DND-41 (cell line): ENCODE results near the gene PPP3CB.

Experiments
- ATAC-seq: fragments of 200-7000 bp; cut with Tn5 transposase; 3 replicates; pipeline ENCODE4 v1.9.1; 2021; ENCODE audit warnings: low read depth; ENCODE audit not compliant: insufficient read depth
- DNase-seq: peaks from one replicate; pipeline ENCODE4 v3.0.0-alpha.2; 2020
- H2AFZ ChIP-seq: 2 replicates; pipeline ENCODE4 v1.6.0; 2012; ENCODE audit warnings: low read depth, low read length
- H3K27ac ChIP-seq: 2 replicates; pipeline ENCODE4 v1.5.1; 2012; ENCODE audit warnings: low read length, inconsistent platforms
- H3K27me3 ChIP-seq: fragments of 200-600 bp; sonication (generic); 2 replicates; pipeline ENCODE4 v1.6.0; 2012; ENCODE audit warnings: low read length, mild to moderate bottlenecking, inconsistent platforms; ENCODE audit not compliant: insufficient read depth, poor library complexity
- H3K36me3 ChIP-seq: 2 replicates; pipeline ENCODE4 v1.5.1; 2012; ENCODE audit warnings: low read length, inconsistent platforms; ENCODE audit not compliant: insufficient read depth
- H3K4me1 ChIP-seq: 2 replicates; pipeline ENCODE4 v1.5.1; 2012; ENCODE audit warnings: mild to moderate bottlenecking, low read length; ENCODE audit not compliant: insufficient read depth
- H3K4me2 ChIP-seq: 2 replicates; pipeline ENCODE4 v1.6.0; 2012; ENCODE audit warnings: mild to moderate bottlenecking, moderate library complexity, low read length, inconsistent platforms; ENCODE audit not compliant: insufficient read depth
- H3K4me3 ChIP-seq, 2 experiments: fragments of 200-600 bp in 1 of 2; shearing (Covaris generic) in 1 of 2; 2 replicates each; pipeline ENCODE4 v1.5.1; 2012 to 2016; ENCODE audit warnings: inconsistent platforms in 2 of 2, low read length in 2 of 2, mild to moderate bottlenecking in 2 of 2, low read depth in 1 of 2, moderate library complexity in 1 of 2
- H3K79me2 ChIP-seq: 2 replicates; pipeline ENCODE4 v1.6.0; 2012; ENCODE audit warnings: low read length, inconsistent platforms; ENCODE audit not compliant: insufficient read depth
- H3K9ac ChIP-seq: 2 replicates; pipeline ENCODE4 v1.6.0; 2012; ENCODE audit warnings: low read depth, mild to moderate bottlenecking, inconsistent platforms, low read length, moderate library complexity
- H3K9me3 ChIP-seq: 2 replicates; pipeline ENCODE4 v1.5.1; 2012; ENCODE audit warnings: low read length, moderate library complexity, mild to moderate bottlenecking, inconsistent platforms; ENCODE audit not compliant: insufficient read depth, severe bottlenecking
- H4K20me1 ChIP-seq: 2 replicates; pipeline ENCODE4 v1.6.0; 2012; ENCODE audit warnings: low read length; ENCODE audit not compliant: insufficient read depth
- EZH2 ChIP-seq: IDR thresholded peaks from 3 replicates; pipeline ENCODE4 v1.6.1; 2012; ENCODE audit warnings: borderline replicate concordance, low read depth, mild to moderate bottlenecking, moderate library complexity, low read length, inconsistent platforms; ENCODE audit not compliant: severe bottlenecking
- TF ChIP-seq, protein P1 (sequence below): IDR thresholded peaks from 2 replicates; pipeline ENCODE4 v1.5.1; 2012; ENCODE audit warnings: borderline replicate concordance, low read length, moderate library complexity, mild to moderate bottlenecking; ENCODE audit not compliant: poor library complexity, severe bottlenecking; ENCODE audit errors: extremely low read depth

PPP3CB gene

DNA sequence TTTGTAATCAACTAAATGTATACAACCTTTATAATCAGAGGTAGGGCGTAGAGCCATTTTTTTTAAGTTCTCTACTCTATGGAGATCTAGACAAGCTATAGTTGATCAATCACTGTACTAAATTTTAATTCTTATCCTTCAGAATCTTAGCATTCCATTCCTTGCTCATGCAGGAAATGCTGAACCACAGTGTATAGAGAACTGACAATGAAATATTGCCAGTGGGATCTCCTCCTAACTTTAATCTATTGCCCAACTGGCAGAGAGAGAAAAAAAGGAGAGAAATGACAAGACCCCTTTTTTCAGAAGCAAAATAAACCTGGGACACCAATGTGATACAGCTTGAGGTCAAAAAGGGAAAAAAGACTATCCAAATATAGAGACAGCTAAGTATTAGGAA, 26.4 kb upstream of the PPP3CB start:
- no peaks in the 10 kb centered on the region for H3K9me3 ChIP-seq
- TF ChIP-seq, protein P1, sequence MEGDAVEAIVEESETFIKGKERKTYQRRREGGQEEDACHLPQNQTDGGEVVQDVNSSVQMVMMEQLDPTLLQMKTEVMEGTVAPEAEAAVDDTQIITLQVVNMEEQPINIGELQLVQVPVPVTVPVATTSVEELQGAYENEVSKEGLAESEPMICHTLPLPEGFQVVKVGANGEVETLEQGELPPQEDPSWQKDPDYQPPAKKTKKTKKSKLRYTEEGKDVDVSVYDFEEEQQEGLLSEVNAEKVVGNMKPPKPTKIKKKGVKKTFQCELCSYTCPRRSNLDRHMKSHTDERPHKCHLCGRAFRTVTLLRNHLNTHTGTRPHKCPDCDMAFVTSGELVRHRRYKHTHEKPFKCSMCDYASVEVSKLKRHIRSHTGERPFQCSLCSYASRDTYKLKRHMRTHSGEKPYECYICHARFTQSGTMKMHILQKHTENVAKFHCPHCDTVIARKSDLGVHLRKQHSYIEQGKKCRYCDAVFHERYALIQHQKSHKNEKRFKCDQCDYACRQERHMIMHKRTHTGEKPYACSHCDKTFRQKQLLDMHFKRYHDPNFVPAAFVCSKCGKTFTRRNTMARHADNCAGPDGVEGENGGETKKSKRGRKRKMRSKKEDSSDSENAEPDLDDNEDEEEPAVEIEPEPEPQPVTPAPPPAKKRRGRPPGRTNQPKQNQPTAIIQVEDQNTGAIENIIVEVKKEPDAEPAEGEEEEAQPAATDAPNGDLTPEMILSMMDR, result no peak
- TF ChIP-seq EZH2, result no peak
- no peaks in the 10 kb centered on the region for H3K79me2 ChIP-seq
- peaks cover 12% of the 10 kb centered on the region for H3K36me3 ChIP-seq
- ATAC-seq (no peak), DNase-seq (no peak)
- no peak overlapping the region for H3K27ac ChIP-seq
- H3K9ac ChIP-seq, result no peak overlapping the region
- no peak overlapping the region for H3K4me3 ChIP-seq
- no peaks in the 10 kb centered on the region for H3K4me1 ChIP-seq
- H2AFZ ChIP-seq, result no peak overlapping the region
- no peak overlapping the region for H3K4me2 ChIP-seq
- H4K20me1 ChIP-seq, result no peaks in the 10 kb centered on the region
- no peaks in the 10 kb centered on the region for H3K27me3 ChIP-seq

DNA sequence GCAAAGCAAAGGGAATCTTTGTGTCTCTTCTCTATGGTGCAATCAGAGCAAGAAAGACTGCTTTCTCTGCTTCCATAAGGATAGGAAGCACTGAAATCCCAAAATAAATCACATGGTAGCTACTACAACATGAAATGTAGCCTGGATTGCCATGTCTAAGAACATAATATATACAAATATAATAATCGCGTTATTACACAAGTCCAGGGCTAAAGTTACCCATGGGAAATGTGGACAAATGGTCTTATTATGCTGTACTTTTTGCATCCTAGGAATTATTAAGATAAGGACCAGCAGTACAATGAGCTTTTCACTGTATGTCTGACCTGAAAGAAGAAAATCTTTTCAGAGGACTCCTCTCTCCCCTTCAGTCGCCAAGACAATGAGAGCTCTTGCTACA, 23.5 kb upstream of the PPP3CB start:
- H3K9ac ChIP-seq, result no peak overlapping the region
- H3K4me2 ChIP-seq, result no peak overlapping the region
- DNase-seq, result no peak
- peaks cover 21% of the 10 kb centered on the region for H3K36me3 ChIP-seq
- H3K4me1 ChIP-seq, result no peaks in the 10 kb centered on the region
- no peak for TF ChIP-seq EZH2
- TF ChIP-seq, protein P1, result no peak
- H3K4me3 ChIP-seq, result no peak overlapping the region
- no peaks in the 10 kb centered on the region for H3K27me3 ChIP-seq
- H2AFZ ChIP-seq, result no peak overlapping the region
- no peak overlapping the region for H3K27ac ChIP-seq
- no peaks in the 10 kb centered on the region for H3K79me2 ChIP-seq
- no peak for ATAC-seq
- H4K20me1 ChIP-seq, result no peaks in the 10 kb centered on the region
- no peaks in the 10 kb centered on the region for H3K9me3 ChIP-seq

DNA sequence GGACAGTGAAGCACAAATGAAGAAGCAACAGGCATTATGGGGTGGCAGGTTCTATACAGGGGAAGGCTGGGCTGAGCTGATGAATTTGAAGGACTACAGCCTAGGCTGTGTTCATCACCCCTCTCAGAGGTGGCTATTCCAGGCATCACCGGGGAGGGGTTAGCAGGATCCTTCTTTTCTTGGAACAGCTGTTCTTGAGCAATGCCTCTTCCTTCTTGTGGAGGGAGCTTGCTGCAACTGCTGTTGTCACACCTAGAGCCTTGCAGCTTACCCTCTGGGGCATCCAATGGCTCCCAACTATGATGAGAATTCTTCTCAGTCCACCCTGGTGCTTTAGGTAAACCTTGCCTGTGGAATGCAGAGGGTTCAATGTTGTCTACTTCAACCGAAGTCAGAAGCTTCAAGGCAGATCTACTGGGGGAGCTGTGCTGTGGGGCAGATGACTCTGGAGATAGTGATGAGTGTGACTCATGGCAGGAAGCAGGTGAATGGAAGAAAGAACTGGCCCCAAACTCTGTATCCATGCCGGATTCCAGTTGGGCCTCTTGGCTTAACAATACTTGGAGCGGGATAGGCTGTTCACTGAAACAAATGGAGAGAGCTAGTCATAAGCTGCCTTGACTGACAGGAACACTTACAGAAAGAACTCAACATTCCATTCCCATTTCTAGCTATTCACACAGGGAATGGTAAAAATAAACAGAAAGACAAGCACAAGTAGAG, 21.5 kb upstream of the PPP3CB start:
- Histone ChIP-seq H3K4me2 (no peak overlapping the region), H3K36me3 (peaks cover 17% of the 10 kb centered on the region)

More for the DNA sequence above, 21.5 kb upstream of the PPP3CB start:
- Histone ChIP-seq H3K9me3 (no peaks in the 10 kb centered on the region), H3K4me3 (no peak overlapping the region), H4K20me1 (no peaks in the 10 kb centered on the region), H3K9ac (no peak overlapping the region), H2AFZ (no peak overlapping the region), H3K79me2 (no peaks in the 10 kb centered on the region), H3K27me3 (no peaks in the 10 kb centered on the region), H3K4me1 (no peaks in the 10 kb centered on the region), H3K27ac (no peak overlapping the region)
- TF ChIP-seq, protein P1, result no peak
- no peak for TF ChIP-seq EZH2
- no peak for ATAC-seq
- no peak for DNase-seq
